K562 (cell line): ENCODE results near the gene TUBG2. TPM values are rescaled to one million over a fixed set of nuclear protein-coding genes. Genes with fewer than 3 reads are reported as not detected.

ENCODE experiments used
- ATF6 ChIP-seq: sonication (generic); formaldehyde crosslinking; IDR thresholded peaks from 2 replicates; pipeline ENCODE4 v1.4.0; 2020; ENCODE audit warnings: mild to moderate bottlenecking, missing genetic modification reagents
- CHD1 ChIP-seq: fragments of 200-600 bp; sonication (generic); IDR thresholded peaks from one replicate; pipeline ENCODE4 v1.6.1; 2012; ENCODE audit warnings: mild to moderate bottlenecking, moderate library complexity, low read length, inconsistent platforms
- MYNN ChIP-seq, 2 experiments: sonication (generic); formaldehyde crosslinking in 1 of 2; IDR thresholded peaks; 2 replicates each; pipeline versions ENCODE4 v1.5.0 to v1.6.1; 2016 to 2020; ENCODE audit warnings: antibody characterized with exemption in 1 of 2, missing genetic modification reagents in 1 of 2
- PATZ1 ChIP-seq: fragments of 250-450 bp; sonication (Bioruptor Pico); IDR thresholded peaks from 2 replicates; pipeline ENCODE4 v1.5.0; 2020; ENCODE audit warnings: mild to moderate bottlenecking, borderline replicate concordance
- POLR2A ChIP-seq: fragments of 450-650 bp; conservative IDR thresholded peaks from 2 replicates; pipeline ENCODE4 v1.6.1; 2016
- STAT6 ChIP-seq: sonication (generic); formaldehyde crosslinking; IDR thresholded peaks from 2 replicates; pipeline ENCODE4 v1.8.1; 2023; ENCODE audit warnings: mild to moderate bottlenecking, missing genetic modification reagents
- USF1 ChIP-seq: sonication (generic); formaldehyde crosslinking; IDR thresholded peaks from 2 replicates; pipeline ENCODE4 v1.9.0; 2022; ENCODE audit warnings: mild to moderate bottlenecking, missing genetic modification reagents
- ZBTB49 ChIP-seq: sonication (generic); formaldehyde crosslinking; IDR thresholded peaks from 2 replicates; pipeline ENCODE4 v1.8.0; 2022; ENCODE audit warnings: missing genetic modification reagents, mild to moderate bottlenecking, borderline replicate concordance
- ZFPM2 ChIP-seq: fragments of 250-450 bp; sonication (Bioruptor Pico); IDR thresholded peaks from 2 replicates; pipeline ENCODE4 v1.5.1; 2022; ENCODE audit warnings: mild to moderate bottlenecking
- ZMIZ1 ChIP-seq, 2 experiments: fragments of 150-350 bp in 1 of 2; IDR thresholded peaks; 2 replicates each; pipeline ENCODE4 v1.6.1; 2012 to 2016; ENCODE audit warnings: low read depth in 2 of 2, low read length in 2 of 2, mild to moderate bottlenecking in 1 of 2, moderate library complexity in 1 of 2
- ZNF175 ChIP-seq: fragments of 200-800 bp; sonication (Bioruptor generic); IDR thresholded peaks from 2 replicates; pipeline ENCODE4 v1.6.1; 2016; ENCODE audit warnings: low read depth, mild to moderate bottlenecking, missing genetic modification characterization, missing compliant biosample characterization
- polyA plus RNA-seq, 8 experiments: library from polyadenylated mRNA; depleted of rRNA in 4 of 8; stranded (reverse) in 5 of 8; unstranded in 3 of 8; fragments of >200 nt; fragmentation: Nextera tagmentation in 2 of 8; fragmentation: Illumina TruSeq in 1 of 8; extraction: Ambion mirVana in 2 of 8; extraction: Trizol in 1 of 8; gene quantifications; 2 replicates each; pipeline versions ENCODE4 v1.2.1 to v1.2.3, GENCODE V29; 2011 to 2014; ENCODE audit warnings: inconsistent platforms in 1 of 8, missing spikeins in 1 of 8
- total RNA-seq, 7 experiments: library from RNA; depleted of rRNA in 6 of 7; stranded (reverse); fragments of >200 nt in 6 of 7; fragmentation: Illumina TruSeq in 2 of 7; extraction: Trizol in 2 of 7; gene quantifications; 2 replicates each; pipeline versions ENCODE4 v1.2.1 to v1.2.3, GENCODE V29; 2011 to 2021; ENCODE audit warnings: low replicate concordance in 1 of 7

TUBG2 gene
- total and polyA plus RNA-seq, 9 of the 15 experiments (the other 6 are each of a cell fraction or from before 2014, with no cell fraction given): 0.09 to 0.80 (median 0.24) TPM; not detected in 2

- TF ChIP-seq CHD1 (peak; percentile 37), MYNN (IDR thresholded peaks at IDR 0.05) (no peak), MYNN (CRISPR knock-in tag; IDR thresholded peaks at IDR 0.05) (no peak), USF1 (CRISPR knock-in tag) (peak; percentile 29; the same call in 1 of the 2 replicates), ZFPM2 (no peak), PATZ1 (CRISPR knock-in tag) (no peak), POLR2A (peak; percentile 74; the same call in 1 of the 2 replicates), ZMIZ1 (IDR thresholded peaks at IDR 0.05; ENCODE audit: low read depth in 2 of 2, low read length in 2 of 2) (peak in 1 of 2 experiments; percentile 49; a peak in 1 of 4 replicates), ZNF175 (CRISPR knock-in tag) (no peak), ZBTB49 (no peak), STAT6 (CRISPR knock-in tag) (no peak), ATF6 (0 out of 2 replicates have a peak, but pooled peaks have one; percentile 46)
Observed at GRCh38 chr17:42677921-42678781, 19.1 kb downstream of the TUBG2 start (continued).
